PFSK-1 (cell line): Measurements from ENCODE around the gene C5.

ENCODE experiments used
- POLR2AphosphoS5 ChIP-seq: IDR thresholded peaks from 2 replicates; pipeline ENCODE4 v1.6.1; 2012; ENCODE audit warnings: low read depth, mild to moderate bottlenecking, control low read depth, low read length, moderate library complexity
- REST ChIP-seq, 2 experiments: IDR thresholded peaks; 2 replicates each; pipeline versions ENCODE4 v1.6.1 to v1.8.0; 2011 to 2012; ENCODE audit warnings: low read depth in 2 of 2, low read length in 2 of 2, control low read depth in 1 of 2, inconsistent platforms in 1 of 2, mild to moderate bottlenecking in 1 of 2, moderate library complexity in 1 of 2; ENCODE audit not compliant: insufficient read depth in 1 of 2
- SIN3A ChIP-seq: IDR thresholded peaks from 2 replicates; pipeline ENCODE4 v1.6.1; 2012; ENCODE audit warnings: mild to moderate bottlenecking, low read length, moderate library complexity, borderline replicate concordance; ENCODE audit not compliant: insufficient read depth

- TF ChIP-seq POLR2AphosphoS5 (no peak), SIN3A (no peak), REST (IDR thresholded peaks at IDR 0.05; ENCODE audit: insufficient read depth in 1 of 2, low read depth in 2 of 2, low read length in 2 of 2) (no peak)
These were observed 105.1 kb downstream of the C5 start for GRCh38 chr9:120944948-120945347.
